GM19043 (cell line): Measurements from ENCODE around the gene ZNF597.

Experiments
- ATAC-seq: cut with Tn5 transposase; IDR thresholded peaks from one replicate; pipeline ENCODE4 v1.9.1; 2021; ENCODE audit warnings: low read depth; ENCODE audit not compliant: unreplicated experiment

The ZNF597 gene

GRCh38 chr16:3457434-3458252, 14.3 kb upstream of the ZNF597 start:
- peak; percentile 69 for ATAC-seq

GRCh38 chr16:3454631-3455147, 11.4 kb upstream of the ZNF597 start:
- no peak for ATAC-seq

- ATAC-seq: no peak
Measured at GRCh38 chr16:3454093-3454492, 10.8 kb upstream of the ZNF597 start.

GRCh38 chr16:3444032-3444388, 706 bp upstream of the ZNF597 start:
- no peak for ATAC-seq

- ATAC-seq: no peak
Measured at GRCh38 chr16:3439637-3440036, 3.7 kb downstream of the ZNF597 start.

- ATAC-seq: no peak
Measured at GRCh38 chr16:3434373-3434772, 8.9 kb downstream of the ZNF597 start.

GRCh38 chr16:3431779-3432219, 11.5 kb downstream of the ZNF597 start:
- ATAC-seq: no peak

GRCh38 chr16:3413730-3414379, 29.4 kb downstream of the ZNF597 start:
- ATAC-seq: no peak

GRCh38 chr16:3408561-3409197, 34.6 kb downstream of the ZNF597 start:
- ATAC-seq: no peak

- no peak for ATAC-seq
Measured at GRCh38 chr16:3401719-3402397, 41.4 kb downstream of the ZNF597 start.

GRCh38 chr16:3400779-3401688, 42.3 kb downstream of the ZNF597 start, which contains the start of the genes ZNF174 and ZSCAN32:
TSS of gene ZNF174 (plus strand) at chr16:3401215. CDS start at chr16:3402005, 790 bp downstream.
TSS of gene ZSCAN32 (minus strand) at chr16:3401004. CDS start at chr16:3397557, 3,447 bp downstream.
- peak; percentile 99 for ATAC-seq

- peak; percentile 11 for ATAC-seq
Measured at GRCh38 chr16:3400446-3400778, 42.9 kb downstream of the ZNF597 start.

GRCh38 chr16:3389663-3390338, 53.5 kb downstream of the ZNF597 start:
- ATAC-seq: no peak

- ATAC-seq: no peak
Measured at GRCh38 chr16:3388325-3388724, 55.0 kb downstream of the ZNF597 start.

GRCh38 chr16:3383045-3383448, 60.3 kb downstream of the ZNF597 start:
- no peak for ATAC-seq
